Activated CD4-positive, CD25-positive, alpha-beta regulatory T cell treated with anti-CD3 and anti-CD28 coated beads, Interleukin-2, amount 50 U/mL, for 72 hours (primary cell): Measurements from ENCODE around the gene VIM.
A peak's percentile ranks its signal among the peaks of the same experiment; 100 is the strongest.

Source experiments
- DNase-seq: peaks from one replicate; pipeline ENCODE4 v3.0.0; 2021

The VIM gene

DNA sequence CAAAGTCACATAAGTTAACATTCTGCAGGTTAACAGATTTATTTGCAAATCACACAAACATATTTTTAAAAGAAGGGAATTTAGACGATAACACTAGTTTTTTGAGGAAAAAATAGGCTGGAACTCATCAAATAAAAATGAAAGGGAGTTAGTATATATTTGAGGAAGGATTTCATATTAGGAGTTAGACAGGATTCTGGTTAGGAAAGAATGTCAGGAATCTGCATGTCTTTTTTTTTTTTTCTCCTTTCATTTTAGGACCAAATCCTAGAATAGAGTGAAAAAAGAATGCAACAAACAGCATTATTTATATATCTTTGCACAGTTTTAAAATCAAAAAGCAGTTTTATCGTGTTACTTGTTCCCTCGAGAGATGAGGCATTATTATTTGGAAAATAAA lies 17.7 kb upstream of the VIM start:
- DNase-seq = no peak

DNA sequence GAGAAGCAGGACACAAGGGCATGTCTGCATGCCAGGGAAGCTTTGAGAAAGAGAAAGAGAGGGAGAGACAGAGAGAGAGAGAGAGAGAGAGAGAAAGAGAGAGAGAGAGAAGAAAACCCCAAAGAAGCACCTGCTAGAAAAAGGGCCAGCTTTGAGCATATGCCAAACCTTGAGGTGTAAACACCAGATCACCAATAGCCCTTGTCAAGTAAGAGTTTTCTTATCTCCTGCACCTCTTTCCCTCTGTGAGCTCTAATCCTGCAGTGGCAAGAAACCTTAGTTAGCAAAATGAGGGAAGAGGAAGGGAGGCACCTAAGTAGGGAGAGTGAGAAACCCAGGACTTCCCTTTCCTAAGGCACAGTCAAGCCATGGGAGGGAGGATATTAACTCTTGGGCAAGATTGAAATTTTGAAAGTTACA lies 15.2 kb upstream of the VIM start:
- DNase-seq = no peak

DNA sequence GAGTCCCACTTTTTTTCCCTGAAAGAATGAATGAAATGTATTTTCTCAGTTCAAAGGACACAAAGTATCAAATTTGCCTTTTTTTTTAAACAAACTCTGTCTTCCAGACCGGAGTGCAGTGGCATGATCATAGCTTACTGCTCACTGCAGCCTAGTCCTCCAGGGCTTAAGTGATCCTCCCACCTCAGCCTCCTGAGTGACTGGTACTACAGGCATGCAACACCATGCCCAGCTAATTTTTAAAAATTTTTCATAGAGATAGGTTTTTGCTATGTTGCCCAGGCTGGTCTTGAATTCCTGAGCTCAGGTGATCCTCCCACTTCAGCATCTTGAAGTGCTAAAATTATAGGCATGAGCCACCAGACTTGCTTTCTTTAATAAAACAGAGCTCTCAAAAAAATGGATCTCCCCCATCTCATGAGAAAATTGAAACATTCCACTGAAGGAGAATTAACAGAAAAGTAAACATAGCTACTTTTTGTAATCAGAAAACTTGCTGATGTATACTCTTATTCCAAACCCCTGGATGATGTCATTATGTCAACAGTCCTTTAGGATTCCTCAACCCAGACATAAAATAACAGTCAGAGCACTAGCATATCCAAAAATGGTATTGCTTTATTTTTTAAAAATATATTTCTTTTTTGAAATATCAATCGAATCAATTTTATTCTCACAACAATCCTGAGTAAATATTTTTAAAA lies 14.2 kb upstream of the VIM start:
- no peak for DNase-seq

DNA sequence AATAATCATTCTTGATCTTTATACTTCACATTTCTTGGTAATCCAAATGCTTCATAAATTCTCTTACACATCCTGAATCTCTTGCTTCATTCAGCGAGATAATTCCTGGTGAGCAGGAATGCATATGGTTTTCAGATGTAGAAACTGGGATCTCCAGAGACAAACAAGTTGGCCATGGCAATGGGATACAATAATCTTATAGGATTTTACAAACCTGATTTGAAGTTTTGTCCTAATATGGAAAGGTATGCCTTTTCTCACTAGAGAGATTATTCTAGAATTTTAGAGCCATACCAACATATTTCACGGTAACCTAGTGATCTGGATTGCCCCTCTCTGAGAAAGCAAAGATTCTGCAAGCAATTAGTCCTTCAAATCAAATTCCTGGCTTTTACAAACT lies 13.5 kb upstream of the VIM start:
- no peak for DNase-seq

DNA sequence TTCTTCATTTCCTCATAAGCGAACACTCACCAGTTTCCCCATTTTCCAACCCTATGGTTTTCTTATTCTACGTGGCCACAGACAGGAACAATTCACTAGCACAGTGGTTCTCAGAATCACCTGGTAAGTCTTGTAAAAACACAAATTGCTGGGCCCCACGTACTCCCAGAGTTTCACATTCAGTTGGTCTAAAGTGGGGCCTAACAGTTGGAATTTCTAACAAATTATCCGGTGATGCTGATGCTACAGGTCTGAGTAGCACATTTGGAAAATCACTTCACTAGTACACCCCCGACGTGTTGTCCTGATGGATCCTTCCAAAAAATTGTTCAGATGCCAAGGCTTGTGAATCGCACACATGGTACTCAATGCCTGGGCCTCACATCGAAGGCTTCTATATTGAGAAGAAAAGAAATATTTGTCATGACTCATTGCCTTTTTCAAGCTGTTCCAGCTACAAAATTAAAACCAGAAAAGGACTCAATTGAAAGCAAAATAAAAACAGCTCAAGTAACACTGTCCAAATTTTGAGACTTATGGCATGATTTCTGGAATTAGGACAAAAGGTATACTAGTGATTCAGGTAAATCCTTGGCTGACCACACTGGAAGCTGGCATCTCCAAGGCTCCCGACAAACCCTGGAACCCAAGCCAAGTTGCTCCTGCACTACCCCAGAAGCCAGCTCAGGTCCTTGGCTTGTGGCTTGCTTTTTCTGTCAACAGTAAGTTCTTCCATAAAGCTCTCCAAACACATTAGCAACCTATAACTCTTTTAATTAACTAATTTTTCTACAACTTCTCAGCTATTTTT lies 12.9 kb upstream of the VIM start:
- DNase-seq = no peak

DNA sequence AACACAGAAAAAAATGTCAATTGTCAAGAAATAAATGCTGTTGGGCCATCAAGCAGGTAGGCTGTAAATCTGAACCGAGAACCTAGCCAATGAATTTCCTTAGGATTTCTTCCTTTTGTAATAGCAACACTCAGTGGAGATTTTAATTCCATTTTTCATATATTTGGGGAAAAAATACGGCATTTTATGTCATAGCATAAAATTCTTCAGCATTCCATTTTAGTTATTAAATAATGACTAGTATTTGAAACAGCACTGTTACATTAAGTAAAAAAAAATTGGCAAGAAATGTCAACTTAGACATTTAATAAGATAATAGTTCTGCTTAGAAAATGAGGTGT lies 12.3 kb upstream of the VIM start:
- no peak for DNase-seq

DNA sequence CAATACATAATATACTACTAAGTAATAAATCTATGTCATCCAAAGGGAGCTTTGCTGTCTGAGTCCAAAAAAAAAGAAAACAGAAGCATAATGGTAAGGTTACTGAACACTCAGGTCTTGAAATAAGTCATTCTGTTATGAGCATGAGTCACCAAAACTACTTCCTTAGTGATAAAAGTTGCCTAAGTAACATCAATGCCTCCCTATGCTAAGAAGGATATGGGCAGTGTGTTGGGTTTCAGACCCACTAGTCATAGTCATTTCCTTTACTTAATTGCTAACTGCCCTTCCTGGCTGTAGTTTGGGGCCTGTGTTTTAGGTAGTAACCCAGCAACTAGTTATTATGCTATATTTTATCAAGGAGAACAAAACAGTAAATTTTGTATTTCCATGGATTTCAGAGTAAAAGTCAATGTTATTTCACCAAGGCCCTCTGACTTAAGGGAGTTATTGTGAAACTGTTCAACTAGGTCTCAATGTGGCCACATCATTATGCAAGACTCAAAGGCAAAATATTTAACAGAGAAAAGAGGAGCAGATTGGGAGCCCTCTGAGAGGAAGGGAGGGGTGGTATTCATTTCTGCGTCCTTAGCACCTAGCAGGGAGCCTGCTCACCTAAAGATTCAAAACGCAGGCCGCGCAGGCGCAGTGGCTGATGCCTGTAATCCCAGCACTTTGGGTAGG lies 11.7 kb upstream of the VIM start:
- no peak for DNase-seq

DNA sequence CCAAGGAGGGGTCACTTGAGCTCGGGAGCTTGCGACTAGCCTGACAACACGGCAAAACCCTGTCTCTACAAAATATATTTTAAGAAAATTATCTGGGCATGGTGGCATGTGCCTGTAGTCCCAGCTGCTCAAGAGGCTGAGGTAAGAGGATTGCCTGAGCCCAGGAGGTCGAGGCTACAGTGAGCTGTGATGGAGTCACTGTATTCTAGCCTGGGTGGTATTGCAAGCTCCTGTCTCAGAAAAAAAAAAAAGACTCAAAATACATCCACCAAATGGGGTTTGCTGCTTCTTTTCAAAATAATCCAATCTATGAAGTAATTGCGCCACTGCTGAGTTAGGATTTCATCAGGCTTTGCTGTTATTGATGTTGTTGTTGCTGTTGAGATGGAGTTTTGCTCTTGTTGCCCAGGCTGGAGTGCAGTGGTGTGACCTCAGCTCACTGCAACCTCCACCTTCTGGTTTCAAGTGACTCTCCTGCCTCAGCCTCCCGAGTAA lies 11.1 kb upstream of the VIM start:
- no peak for DNase-seq

DNA sequence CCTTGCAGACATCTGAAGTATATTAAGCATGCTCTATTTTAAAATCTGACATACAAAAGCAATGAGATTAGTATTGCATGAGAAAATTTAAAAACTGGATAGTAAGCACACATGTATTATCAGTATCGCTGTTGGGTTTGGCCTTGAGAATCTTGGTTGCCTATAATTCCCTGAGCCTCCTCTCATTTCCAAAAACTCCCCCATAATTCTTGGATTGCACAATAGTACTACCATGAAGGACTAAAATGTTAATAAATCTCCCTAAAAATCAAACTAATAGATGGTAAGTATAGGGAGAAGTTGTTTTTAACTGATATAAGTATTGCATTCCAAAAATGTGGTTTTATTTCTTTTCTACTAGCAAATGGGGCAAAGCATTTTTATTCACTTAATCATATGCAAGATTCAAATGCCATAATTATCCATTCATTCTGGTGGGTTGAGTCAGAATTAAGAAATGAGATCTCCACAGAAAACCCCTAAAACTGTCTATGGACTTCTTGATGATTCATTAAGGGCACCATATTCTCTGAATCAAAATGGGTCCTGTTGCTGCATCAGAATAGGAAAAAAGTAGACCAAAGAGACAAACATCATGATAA lies 10.3 kb upstream of the VIM start:
- DNase-seq = no peak

DNA sequence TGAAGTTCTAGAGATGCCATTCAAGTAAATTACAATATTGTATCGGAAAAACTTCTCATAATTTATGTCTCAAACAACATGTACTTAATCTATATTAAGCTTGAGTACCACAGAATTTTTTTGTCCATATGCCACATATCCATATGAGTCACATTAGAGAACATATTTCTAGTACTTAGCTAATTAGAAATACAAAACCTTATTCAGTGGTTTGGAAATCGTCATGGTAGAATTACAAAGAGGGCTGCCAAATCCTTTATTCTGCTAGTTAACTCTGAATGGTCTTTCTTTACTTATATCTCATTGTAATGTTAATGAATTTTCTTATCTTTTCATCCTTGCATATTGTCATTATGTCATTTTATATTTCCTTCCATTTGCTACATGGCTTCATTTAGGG lies 9.0 kb upstream of the VIM start:
- no peak for DNase-seq

DNA sequence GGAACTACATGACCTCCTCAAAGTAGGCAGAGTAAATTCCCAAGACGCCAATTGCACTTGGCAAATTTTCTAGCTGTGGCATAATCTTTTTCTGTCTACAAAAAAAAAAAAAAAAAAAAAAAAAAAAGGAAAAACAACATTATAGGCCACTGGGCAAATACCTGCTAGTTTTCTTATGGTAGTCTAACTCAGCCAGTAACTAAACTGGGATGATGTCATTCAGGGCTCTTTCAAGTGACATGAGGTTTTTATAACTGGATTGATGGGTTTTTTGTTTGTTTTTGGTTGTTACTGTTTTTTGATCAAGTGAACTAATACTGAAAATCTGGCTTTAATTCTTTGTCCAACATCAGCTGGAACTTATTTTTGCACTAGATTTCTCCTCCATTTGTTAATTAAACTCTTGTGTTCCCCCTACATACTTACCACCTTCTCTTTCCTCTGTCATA lies 7.4 kb upstream of the VIM start:
- no peak for DNase-seq

DNA sequence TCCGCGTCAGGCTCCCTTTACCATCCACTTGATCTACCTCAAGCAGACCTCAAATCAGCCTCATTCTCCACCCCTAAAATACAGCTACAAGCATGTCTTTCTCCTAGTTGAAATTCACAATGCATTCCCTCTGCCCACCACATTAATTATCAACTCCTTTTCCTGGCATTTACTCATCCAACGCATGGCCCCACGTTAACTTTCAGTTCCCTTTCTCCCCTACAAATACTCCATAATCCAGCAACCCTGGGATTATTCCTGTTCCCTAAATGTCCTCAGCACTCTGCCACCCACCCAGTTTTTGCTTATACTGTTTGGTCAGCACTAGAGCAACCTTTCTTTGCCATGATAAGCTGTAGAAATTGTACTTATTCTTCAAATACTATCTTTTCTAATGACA lies 5.7 kb upstream of the VIM start:
- DNase-seq = no peak

DNA sequence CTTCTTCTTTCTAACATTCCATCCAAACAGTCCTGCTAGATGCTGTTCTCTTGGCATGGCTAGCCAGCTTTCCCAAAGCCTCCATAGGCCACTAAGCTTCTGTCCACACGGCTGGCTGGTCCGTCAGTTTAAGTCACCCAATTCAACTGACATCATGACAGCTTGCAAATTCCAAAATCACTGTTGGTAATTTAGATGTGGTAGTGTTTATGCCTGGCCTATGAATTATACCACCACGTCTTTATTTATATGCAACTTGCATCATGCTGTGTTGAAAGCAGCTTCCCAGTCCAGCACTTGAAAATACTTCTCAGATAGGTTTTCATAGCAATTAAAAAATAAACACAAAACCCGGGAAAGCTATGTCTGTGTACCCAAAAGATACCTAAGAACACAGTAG lies 2.2 kb upstream of the VIM start:
- no peak for DNase-seq

DNA sequence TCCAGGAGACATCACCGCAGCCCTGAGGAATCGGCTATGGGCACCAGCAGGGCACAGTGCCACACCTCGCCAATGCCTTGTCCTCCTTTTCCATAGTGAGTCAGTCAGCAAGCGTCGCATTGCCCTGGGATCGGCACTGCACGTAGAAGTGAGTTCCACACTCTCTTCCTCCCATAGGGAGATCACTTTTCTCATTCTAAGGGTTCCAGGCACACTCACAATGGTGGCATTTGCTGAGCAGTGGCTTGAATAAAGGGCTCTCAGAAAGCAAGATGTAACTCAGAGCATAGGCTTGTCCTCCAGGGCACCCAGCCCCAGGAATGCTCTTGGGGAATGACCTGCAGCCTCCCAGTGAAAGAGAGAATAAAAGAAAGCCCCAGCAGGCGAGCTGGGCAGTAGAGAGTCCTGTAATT lies 1.1 kb upstream of the VIM start:
- no peak for DNase-seq

DNA sequence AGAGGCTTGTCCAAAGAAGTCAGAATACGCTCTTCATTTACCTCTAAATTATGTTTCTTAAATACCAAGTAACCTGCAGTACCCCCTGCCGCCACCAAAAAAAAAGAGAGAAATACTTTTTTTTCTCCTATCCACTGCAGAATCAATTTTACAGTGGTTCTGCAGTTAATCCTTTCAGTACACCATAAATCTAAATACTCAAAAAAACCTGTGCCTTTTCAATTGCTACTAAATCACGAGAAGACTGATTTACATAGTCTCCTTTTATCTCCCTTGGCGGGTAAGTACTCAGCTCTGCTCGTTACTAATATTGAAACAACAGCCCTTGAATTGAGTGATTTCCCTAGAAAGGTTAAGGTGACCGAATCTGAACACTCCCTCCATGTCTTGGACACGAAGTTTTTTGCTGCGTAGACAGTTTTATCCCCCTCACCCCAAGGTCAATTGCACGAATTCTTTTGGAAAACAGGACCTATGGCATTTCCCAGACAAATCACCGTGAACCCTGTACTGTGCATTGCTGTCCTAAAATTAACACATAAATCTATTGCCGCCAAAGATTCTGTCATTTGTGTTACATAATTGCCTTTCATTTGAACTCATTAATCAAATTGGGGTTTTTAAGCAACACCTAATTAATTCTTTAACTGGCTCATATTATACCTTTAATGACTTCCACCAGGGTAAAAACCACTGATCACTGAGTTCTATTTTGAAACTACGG lies 512 bp upstream of the VIM start:
- DNase-seq = no peak

DNA sequence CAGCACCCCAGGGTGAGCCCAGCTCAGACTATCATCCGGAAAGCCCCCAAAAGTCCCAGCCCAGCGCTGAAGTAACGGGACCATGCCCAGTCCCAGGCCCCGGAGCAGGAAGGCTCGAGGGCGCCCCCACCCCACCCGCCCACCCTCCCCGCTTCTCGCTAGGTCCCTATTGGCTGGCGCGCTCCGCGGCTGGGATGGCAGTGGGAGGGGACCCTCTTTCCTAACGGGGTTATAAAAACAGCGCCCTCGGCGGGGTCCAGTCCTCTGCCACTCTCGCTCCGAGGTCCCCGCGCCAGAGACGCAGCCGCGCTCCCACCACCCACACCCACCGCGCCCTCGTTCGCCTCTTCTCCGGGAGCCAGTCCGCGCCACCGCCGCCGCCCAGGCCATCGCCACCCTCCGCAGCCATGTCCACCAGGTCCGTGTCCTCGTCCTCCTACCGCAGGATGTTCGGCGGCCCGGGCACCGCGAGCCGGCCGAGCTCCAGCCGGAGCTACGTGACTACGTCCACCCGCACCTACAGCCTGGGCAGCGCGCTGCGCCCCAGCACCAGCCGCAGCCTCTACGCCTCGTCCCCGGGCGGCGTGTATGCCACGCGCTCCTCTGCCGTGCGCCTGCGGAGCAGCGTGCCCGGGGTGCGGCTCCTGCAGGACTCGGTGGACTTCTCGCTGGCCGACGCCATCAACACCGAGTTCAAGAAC lies 1.1 kb downstream of the VIM start:
- peak; percentile 68 for DNase-seq

DNA sequence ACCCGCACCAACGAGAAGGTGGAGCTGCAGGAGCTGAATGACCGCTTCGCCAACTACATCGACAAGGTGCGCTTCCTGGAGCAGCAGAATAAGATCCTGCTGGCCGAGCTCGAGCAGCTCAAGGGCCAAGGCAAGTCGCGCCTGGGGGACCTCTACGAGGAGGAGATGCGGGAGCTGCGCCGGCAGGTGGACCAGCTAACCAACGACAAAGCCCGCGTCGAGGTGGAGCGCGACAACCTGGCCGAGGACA lies 1.6 kb downstream of the VIM start:
- DNase-seq = no peak

DNA sequence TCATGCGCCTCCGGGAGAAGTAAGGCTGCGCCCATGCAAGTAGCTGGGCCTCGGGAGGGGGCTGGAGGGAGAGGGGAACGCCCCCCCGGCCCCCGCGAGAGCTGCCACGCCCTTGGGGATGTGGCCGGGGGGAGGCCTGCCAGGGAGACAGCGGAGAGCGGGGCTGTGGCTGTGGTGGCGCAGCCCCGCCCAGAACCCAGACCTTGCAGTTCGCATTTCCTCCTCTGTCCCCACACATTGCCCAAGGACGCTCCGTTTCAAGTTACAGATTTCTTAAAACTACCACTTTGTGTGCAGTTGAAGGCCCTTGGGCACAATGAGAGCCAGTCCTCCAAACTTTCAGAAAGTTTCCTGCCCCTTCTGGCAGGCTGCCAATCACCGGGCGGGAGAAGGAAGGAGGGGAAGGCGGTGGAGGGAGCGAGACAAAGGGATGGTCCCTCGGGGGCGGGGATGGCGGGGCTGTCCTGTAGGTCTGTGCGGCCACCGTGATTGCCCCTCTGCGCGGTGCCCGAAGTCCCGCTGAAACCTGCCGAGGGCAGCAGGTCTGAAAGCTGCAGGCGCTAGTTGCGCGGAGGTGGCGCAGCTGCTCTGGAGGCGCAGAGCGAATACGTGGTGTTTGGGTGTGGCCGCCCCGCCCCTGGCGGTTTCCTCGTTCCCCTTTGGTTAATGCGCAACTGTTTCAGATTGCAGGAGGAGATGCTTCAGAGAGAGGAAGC lies 2.1 kb downstream of the VIM start:
- peak; percentile 87 for DNase-seq

DNA sequence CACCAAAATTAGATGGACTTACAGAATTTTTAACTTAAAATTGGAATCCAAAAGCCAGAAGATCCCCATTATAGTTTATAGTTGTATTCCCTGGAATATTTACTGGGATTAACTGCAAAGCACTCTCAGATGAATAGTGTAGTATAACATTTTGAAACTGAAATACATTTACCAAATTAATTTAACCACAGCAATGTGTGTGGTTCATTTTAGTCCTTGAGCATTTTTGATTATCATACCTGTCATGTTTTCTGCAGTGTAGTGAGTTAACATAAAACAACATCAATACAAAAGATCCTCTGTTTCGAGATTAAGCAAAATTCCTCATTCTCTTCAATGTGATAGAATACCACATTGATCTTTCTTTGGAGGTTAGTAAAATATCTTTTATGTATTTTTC lies 3.7 kb downstream of the VIM start:
- no peak for DNase-seq

DNA sequence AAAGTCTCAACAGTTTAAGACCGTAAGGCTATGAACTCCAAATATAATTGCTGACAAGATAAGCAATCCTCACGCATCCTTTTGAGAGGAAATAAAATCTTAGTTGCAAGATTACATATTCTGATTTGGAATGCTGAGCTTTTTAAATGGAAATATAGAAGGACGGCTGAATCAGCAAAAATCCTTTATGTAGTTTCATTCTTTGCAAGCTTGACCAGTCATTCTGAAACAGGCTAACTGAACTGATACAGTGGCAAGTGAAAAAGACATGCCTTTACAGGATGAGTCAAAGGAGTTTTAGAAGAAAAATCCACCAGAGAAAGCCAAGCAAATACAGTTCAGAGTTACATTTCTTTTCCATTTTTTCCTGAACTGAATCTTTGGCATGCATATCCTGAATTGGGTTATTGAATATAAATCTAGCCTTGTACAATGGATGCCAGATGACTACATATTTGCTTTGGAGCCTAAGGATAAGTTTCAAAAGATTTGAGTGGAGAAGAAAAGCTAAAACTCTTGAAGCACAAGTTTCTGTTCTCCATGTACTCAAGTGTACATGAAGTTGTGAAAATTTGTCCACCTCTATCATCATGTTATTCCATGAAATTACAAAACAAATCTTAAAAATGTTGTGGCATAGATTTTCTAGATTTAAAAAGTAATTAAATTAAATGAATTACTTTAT lies 4.4 kb downstream of the VIM start:
- DNase-seq = no peak

DNA sequence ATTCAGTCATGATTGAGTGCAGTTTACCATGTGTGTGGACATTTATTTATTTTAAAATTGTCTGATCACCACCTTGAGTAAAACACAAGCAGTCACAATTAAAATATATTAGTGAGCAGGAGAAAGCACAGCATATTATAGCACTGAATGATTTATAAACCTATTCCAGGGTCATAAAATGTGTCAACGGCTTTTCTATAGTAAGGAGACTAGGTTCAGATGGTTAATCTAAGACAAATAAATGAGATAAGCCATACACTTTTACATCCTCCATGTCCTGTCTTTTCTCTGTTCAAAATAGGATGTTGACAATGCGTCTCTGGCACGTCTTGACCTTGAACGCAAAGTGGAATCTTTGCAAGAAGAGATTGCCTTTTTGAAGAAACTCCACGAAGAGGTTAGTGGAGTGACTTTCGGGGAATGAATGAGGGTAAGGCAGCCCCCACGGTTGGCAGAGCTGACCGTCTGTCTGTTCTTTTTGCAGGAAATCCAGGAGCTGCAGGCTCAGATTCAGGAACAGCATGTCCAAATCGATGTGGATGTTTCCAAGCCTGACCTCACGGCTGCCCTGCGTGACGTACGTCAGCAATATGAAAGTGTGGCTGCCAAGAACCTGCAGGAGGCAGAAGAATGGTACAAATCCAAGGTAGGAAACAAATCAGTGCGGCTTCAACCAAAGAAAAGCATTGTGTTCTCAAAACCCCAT lies 5.4 kb downstream of the VIM start:
- no peak for DNase-seq
